Urinary bladder (tissue), 4 donors: ENCODE data around the gene NDP. TPM values are rescaled to one million over a fixed set of nuclear protein-coding genes. Genes with fewer than 3 reads are reported as not detected.

Source experiments
- DNase-seq: peaks from one replicate; pipeline ENCODE4 v3.0.0-alpha.2; 2015; ENCODE audit errors: extremely low spot score
- H3K27ac ChIP-seq: one replicate; pipeline ENCODE4 v1.5.1; 2013; ENCODE audit warnings: low read depth, mild to moderate bottlenecking, moderate library complexity
- H3K36me3 ChIP-seq: one replicate; pipeline ENCODE4 v1.6.1; 2013; ENCODE audit warnings: mild to moderate bottlenecking, moderate library complexity; ENCODE audit not compliant: insufficient read depth
- H3K4me1 ChIP-seq: one replicate; pipeline ENCODE4 v1.6.1; 2013; ENCODE audit warnings: mild to moderate bottlenecking, moderate library complexity; ENCODE audit not compliant: insufficient read depth
- H3K4me3 ChIP-seq: one replicate; pipeline ENCODE4 v1.5.1; 2013; ENCODE audit warnings: low read depth, low read length
- WGBS: extraction: QIAGEN DNeasy Blood & Tissue Kit; methylation state at CpG from one replicate; pipeline ENCODE4 v1.1.7; 2013; 5-methylcytosine and 5-hydroxymethylcytosine counted together
- polyA plus RNA-seq: library from polyadenylated mRNA; stranded (reverse); fragments of 200-250 nt; gene quantifications from one replicate; pipeline ENCODE4 v1.2.3, GENCODE V29; 2013
- total RNA-seq: library from RNA; depleted of rRNA; stranded (reverse); fragments of >200 nt; gene quantifications from one replicate; pipeline ENCODE4 v1.2.3, GENCODE V29; 2014
- donor health status: healthy with polysubstance abuse.
- donor health status: healthy.

The NDP gene, protein sequence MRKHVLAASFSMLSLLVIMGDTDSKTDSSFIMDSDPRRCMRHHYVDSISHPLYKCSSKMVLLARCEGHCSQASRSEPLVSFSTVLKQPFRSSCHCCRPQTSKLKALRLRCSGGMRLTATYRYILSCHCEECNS
- total RNA-seq (2.5 TPM), polyA plus RNA-seq (0.62 TPM)

DNA sequence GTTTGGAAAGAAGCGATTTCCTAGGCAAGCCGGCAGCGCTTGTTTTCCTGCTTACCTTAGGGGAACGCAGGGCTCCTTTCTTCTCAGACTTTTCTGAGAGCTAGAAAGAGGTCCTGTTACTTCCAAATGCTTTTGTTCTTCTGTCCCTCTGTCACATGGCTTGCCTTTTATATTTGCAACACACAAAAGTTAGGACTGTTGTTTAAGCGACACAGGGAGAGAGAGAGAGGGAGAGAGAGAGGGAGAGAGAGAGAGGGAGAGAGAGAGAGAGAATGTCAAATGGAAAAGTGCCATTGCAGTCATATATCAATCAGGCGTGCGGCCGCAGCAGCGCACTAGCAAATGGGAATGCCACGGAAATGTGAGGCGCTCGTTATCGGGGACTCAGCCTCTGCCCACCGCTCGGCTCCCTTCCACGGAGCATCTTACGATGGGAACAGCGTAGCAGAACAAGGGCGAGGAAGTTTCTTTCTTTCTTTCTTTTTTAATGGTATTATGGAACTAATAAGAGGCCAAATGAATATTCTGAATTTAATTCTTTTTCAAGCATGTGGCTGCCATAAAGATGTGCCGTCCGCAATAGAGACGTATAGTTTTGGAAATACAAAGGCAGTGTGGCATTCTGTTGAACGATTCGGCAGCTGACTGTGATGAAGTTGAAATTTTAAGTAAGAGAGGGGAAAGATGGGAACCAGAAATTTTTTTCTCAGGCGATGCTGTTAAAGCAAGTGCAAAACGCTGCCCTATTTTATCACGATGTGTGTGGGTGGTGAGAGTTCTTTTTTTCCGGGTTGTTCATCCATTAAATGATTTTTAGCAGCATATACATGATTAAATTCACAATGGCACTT lies at the start of gene NDP:
Gene NDP (minus strand): TSS at position 142 of the 851 bp plus-strand sequence. CDS start 14,745 bp downstream, outside the sequence.
- WGBS = 8% methylated on average over 28 of the region's 28 CpGs

DNA sequence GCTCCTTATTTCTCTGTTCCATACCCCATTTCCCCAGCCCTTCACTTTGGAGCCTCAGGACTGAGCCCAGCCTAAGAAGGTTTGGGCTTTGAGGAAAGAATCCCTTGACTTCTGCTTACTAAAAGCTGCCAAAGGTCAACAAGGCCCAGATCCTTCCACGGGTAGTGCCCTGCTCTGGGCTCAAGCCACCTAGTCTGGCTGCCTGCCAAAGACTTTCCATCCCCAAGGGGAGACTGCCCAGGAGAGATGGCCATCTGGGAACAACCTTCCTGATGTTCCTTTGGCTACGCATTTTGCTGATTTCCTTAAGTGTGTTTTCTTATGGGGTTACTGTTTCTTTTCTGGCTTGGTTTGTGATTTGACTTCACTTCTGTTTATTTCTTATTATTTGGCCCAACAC lies 49.8 kb upstream of the NDP start:
- Histone ChIP-seq H3K27ac (no peak overlapping the region), H3K4me1 (no peaks in the 10 kb centered on the region), H3K4me3 (no peak overlapping the region), H3K36me3 (no peaks in the 10 kb centered on the region)
- 59% methylated on average over 2 of the region's 2 CpGs for WGBS
- no peak for DNase-seq

More for the DNA sequence above, at the start of gene NDP:
- no peaks in the 10 kb centered on the region for H3K4me1 ChIP-seq
- no peaks in the 10 kb centered on the region for H3K36me3 ChIP-seq
- peak within 1 kb of the TSS; percentile 32 for H3K4me3 ChIP-seq
- DNase-seq = no peak
- H3K27ac ChIP-seq = no peak within 1 kb of the TSS

DNA sequence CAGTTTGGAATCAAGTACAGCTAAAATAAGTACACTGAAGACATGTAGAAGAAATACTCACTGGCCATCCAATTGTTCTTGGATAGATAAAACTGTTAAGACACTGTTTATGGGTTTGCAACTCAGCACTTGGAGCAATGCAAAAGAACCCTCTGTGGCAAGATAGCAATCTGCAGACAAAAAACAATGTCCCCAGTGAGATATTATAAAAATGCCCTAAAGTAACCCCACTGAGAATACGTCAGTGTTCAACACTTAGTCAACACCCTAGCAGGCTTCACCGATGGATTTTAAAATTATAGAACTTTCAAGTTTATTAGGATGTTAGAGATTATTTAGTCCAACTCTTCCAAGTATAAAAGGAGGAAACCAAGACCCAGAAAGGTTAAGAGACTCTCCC lies 47.5 kb upstream of the NDP start:
- 34% methylated on average over 2 of the region's 2 CpGs for WGBS
- DNase-seq = no peak
- H3K4me1 ChIP-seq = no peaks in the 10 kb centered on the region
- no peaks in the 10 kb centered on the region for H3K36me3 ChIP-seq
- no peak overlapping the region for H3K4me3 ChIP-seq
- H3K27ac ChIP-seq = no peak overlapping the region

DNA sequence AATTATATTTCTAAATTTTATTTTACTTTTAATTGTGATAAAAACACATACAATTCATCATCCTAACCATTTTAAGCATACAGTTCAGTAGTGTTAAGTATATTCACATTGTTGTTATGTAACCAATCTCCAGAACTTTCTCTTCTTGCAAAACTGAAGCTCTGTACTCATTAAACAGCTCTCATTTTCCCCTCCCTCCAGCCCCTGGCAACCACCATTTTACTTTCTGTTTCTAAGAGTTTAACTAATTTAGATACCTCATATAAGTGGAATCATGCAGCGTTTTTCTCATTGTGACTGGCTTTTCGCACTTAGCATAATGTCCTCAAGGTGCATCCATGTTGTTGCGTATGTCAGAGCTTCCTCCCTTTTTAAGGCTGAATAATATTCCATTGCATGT lies 46.7 kb upstream of the NDP start:
- no peak for DNase-seq
- Histone ChIP-seq H3K4me3 (no peak overlapping the region), H3K36me3 (no peaks in the 10 kb centered on the region), H3K27ac (no peak overlapping the region), H3K4me1 (no peaks in the 10 kb centered on the region)
- 94% methylated on average over 3 of the region's 3 CpGs for WGBS

DNA sequence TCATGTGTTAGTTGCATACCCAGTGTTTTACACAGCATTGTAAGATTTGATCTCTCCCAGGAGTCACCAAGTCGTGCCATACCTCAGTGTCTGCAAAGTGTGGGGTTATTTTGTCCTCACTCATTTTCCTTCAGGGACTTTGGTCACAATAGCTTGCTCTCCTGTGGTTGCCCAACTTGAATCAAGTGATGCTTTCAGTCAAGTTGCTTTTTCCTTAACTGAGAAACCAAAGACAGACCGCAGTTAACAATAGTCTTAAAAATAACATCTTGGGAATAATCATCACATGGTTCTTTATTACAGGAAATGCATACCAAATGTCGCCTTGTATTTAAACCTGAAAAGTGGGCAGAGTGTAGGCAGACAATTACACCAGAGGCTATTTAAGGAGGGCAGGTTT lies 44.5 kb upstream of the NDP start:
- Histone ChIP-seq H3K36me3 (no peaks in the 10 kb centered on the region), H3K4me3 (no peak overlapping the region), H3K4me1 (no peaks in the 10 kb centered on the region), H3K27ac (no peak overlapping the region)
- 67% methylated on average over 3 of the region's 3 CpGs for WGBS
- DNase-seq = no peak

DNA sequence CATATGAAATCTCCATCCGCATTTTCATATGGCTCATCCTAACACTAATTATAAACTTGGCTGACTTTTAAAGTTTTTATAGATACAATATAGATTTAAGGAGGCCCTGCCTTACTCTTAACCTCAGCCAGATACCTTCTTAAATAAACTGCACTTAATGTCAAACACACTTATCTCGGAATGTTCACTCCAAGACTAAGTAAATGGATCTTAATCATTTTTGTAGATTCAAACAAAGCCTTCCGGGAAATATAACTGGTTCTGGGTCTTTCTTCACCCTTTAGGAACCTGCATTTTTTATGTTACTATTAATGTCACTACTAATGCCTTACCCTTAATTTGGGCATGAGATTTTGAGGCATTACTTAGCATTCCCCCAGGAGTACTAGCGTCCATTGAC lies 43.7 kb upstream of the NDP start:
- no peak for DNase-seq
- WGBS = 47% methylated on average over 4 of the region's 4 CpGs
- Histone ChIP-seq H3K4me3 (no peak overlapping the region), H3K36me3 (no peaks in the 10 kb centered on the region), H3K4me1 (no peaks in the 10 kb centered on the region), H3K27ac (no peak overlapping the region)

DNA sequence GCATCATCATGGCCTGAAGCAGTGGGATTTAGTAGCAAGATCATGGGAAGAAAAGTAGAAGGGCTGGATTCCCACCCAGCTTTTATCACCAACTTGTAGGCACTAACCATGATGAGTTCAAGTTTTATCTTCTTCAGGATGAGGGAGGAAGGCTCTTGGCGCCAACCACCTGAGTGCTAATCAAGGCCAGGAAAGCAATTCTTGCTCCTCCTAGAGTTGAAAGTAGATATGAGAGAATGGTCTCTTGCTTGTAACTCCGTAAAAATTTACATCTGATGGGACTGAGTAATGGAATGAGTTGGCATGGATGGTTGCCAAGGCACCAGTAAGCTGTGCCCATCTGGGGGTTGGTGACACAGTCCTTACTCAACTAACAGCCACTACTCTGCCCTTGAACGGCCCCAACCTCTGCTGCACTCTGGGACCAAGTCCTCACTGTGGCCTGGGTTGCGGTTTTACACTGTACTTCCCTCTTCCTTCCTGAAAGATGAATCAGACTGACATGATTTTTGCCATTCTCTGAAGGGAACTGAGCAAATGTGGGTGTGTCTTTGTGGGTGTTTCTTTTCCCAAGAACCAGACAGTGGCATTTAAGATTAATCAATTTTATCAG lies 39.4 kb upstream of the NDP start:
- no peak overlapping the region for H3K27ac ChIP-seq
- no peak overlapping the region for H3K4me3 ChIP-seq
- no peaks in the 10 kb centered on the region for H3K4me1 ChIP-seq
- 71% methylated on average over 4 of the region's 4 CpGs for WGBS
- no peaks in the 10 kb centered on the region for H3K36me3 ChIP-seq
- DNase-seq = no peak

DNA sequence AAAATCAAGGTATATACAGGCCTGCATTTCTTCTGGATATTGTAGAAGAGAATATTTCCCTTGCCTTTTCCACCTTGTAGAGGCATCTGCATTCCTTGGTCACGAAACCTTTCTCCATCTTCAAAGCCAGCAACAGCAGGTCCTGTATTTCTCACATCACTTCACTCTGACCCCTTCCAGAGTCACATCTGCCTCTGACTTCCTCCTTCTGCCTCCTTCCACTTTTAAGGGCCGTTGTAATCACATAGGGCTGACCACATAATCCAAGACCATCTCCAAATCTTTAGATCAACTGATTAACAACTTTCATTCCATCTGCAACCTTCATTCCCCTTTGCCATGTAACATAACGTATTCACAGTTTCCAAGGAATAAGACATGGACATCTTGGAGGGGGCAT lies 38.3 kb upstream of the NDP start:
- WGBS = 74% methylated on average over 3 of the region's 3 CpGs
- H3K36me3 ChIP-seq = no peaks in the 10 kb centered on the region
- no peak overlapping the region for H3K4me3 ChIP-seq
- H3K4me1 ChIP-seq = no peaks in the 10 kb centered on the region
- no peak for DNase-seq
- H3K27ac ChIP-seq = no peak overlapping the region

DNA sequence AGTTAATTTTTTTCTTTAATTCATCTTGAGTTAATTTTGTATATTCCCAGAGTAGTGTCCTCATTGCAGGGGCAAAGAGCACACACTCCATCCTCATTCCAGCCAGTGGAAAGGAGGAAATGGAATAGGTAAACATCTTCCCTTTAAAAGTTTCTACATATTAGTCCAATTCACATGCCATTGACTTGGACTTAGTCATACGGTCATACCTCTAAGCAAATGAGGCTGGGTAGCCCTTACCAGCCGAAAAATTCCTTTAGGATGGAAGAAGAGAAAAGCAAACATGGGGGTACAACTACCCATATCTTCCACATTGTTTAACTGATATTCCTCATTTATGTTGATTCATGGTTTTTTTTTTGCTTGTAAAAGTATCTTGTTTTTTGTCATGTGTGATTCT lies 37.4 kb upstream of the NDP start:
- Histone ChIP-seq H3K27ac (no peak overlapping the region), H3K4me1 (no peaks in the 10 kb centered on the region), H3K36me3 (no peaks in the 10 kb centered on the region), H3K4me3 (no peak overlapping the region)
- DNase-seq = no peak
- WGBS = 97% methylated on average over 2 of the region's 2 CpGs

DNA sequence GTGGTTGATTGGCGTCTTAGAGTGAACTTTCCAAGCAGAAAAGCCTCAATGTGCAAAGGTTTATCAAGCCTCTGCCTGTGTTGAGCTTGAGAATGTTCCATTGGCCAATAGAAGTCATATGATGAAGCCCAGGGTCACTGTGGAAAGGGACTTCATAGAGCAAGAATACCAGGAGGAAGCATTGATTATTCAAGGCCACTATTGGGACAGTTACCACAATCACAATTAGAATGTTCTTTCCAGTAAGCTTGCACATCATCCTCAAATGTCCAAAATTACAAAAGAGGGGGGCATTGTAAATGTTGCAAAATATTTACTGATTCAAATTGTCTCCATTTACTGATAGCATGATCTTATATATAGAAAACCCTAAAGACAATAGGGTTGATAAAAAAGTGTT lies 32.9 kb upstream of the NDP start:
- Histone ChIP-seq H3K36me3 (no peaks in the 10 kb centered on the region), H3K4me1 (no peaks in the 10 kb centered on the region), H3K4me3 (no peak overlapping the region), H3K27ac (no peak overlapping the region)
- no peak for DNase-seq
- 91% methylated on average over 1 of the region's 1 CpG for whole genome bisulfite sequencing

DNA sequence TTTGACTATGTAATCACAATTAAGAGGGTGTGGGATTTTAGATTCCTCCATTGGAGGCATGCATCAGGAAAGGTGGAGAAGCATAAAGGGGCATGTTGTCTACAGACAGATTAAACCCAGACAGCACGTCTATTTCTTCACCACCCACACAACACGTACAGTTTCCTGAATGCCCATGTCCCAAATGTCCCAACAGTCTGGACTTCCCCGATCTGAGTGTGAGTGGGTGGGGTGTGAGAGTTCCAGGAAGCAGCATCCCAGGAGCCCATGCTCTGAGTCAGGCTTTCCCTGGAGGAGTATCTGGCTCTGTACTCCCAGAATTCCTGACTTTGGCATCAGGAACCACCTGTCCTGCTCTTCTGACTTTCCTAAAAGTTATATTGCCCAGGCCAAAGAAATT lies 30.8 kb upstream of the NDP start:
- DNase-seq = no peak
- Histone ChIP-seq H3K36me3 (no peaks in the 10 kb centered on the region), H3K4me3 (no peak overlapping the region), H3K4me1 (no peaks in the 10 kb centered on the region), H3K27ac (no peak overlapping the region)
- 66% methylated on average over 3 of the region's 3 CpGs for WGBS

DNA sequence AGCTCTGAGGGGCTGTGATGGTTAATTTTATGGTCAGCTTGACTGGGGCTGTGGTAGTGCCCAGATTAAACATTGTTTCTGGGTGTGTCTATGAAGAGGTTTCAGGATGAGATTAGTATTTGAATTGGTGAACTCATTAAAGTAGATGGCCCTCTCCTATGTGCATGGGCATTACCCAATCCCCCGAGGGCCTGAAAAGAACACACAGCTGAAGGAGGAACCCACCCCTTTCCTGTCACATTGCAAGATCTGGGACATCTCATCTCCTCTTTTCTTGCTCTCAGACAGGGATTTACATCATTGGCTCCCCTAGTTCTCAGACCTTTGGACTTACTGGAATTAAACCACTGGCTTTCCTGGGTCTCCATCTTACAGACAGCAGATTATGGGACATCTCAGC lies 29.4 kb upstream of the NDP start:
- WGBS = 62% methylated on average over 1 of the region's 1 CpG
- Histone ChIP-seq H3K27ac (no peak overlapping the region), H3K4me1 (no peaks in the 10 kb centered on the region), H3K36me3 (no peaks in the 10 kb centered on the region), H3K4me3 (no peak overlapping the region)
- DNase-seq = no peak

DNA sequence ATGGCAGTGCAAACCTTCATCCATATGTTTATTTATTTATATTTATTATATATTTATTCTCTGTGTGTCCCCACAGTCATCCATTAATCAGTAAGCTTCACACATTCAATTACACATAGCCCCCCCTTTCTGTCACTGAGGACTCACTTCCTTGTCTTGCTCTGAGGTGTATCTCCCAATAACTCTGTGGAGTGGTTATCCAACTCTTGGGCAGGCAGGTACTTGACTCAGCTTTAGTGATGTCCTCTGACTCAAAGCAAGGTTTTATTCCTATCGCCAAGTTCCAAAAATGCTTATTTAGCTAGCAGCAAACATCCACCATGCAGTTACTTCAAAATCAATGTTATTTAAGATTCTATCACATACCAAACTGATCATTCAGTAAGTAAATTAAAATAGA lies 25.2 kb upstream of the NDP start:
- Histone ChIP-seq H3K4me3 (no peak overlapping the region), H3K36me3 (no peaks in the 10 kb centered on the region)
- WGBS = 86% methylated on average over 1 of the region's 1 CpG

DNA sequence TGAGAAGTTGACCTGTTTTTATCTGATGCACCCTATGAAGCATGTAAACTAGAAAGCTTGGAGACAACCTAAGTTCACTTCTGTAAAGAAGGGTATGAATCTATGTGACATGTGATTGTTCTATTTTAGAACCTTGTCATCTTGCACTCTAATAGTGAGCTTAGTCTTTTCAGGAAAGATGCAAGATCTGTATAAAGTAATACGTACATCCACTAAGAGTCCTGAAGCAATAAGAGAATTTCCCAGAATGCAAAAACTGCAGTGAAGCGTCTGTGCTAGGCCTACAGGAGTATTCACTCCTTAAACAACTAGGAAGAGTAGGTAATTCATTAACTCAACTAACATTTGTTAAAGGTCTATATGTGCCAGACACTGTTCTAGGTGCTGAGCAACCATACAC lies 23.3 kb upstream of the NDP start:
- Histone ChIP-seq H3K4me3 (no peak overlapping the region), H3K4me1 (no peaks in the 10 kb centered on the region), H3K36me3 (no peaks in the 10 kb centered on the region), H3K27ac (no peak overlapping the region)
- 90% methylated on average over 2 of the region's 2 CpGs for WGBS
- no peak for DNase-seq

More for the DNA sequence above, 25.2 kb upstream of the NDP start:
- Histone ChIP-seq H3K27ac (no peak overlapping the region), H3K4me1 (no peaks in the 10 kb centered on the region)
- no peak for DNase-seq
